Panc1 (cell line): ENCODE results near the gene GAGE13. TPM values are rescaled to one million over a fixed set of nuclear protein-coding genes. Genes with fewer than 3 reads are reported as not detected.
"Not testable (repeated sequence)": the region's sequence is repeated elsewhere in the genome, so short reads cannot be mapped to it uniquely, and the experiment has no call there.

Experiments used
- ATAC-seq: fragments of 200-7000 bp; cut with Tn5 transposase; 2 replicates; pipeline ENCODE4 v1.9.1; 2020; ENCODE audit warnings: mild to moderate bottlenecking, moderate library complexity
- BruUV-seq: library from RNA; stranded (reverse); fragments of 400-500 nt; replicated peaks from 2 replicates; lab custom pipeline; 2021; lab: Mats Ljungman, UMichigan
- CTCF ChIA-PET: fragments of 300-600 bp; sonication (Branson Sonifier 250); formaldehyde crosslinking; loops from one replicate; lab custom pipeline; 2022; ENCODE audit warnings: antibody characterized with exemption; lab: Charles Lee
- POLR2A ChIA-PET: fragments of 300-600 bp; sonication (Branson Sonifier 250); formaldehyde crosslinking; loops from one replicate; lab custom pipeline; 2022; ENCODE audit warnings: antibody characterized with exemption; lab: Charles Lee
- DNase-seq: peaks from one replicate; pipeline ENCODE4 v3.0.0-alpha.2; 2010; ENCODE audit warnings: low read depth, low spot score
- H3K27ac ChIP-seq: 2 replicates; pipeline ENCODE4 v1.5.1; 2011; ENCODE audit warnings: mild to moderate bottlenecking, low read length, inconsistent platforms
- H3K27me3 ChIP-seq: fragments of 200-500 bp; sonication (Bioruptor generic); 2 replicates; pipeline ENCODE4 v1.6.0; 2014; ENCODE audit warnings: low read length, inconsistent platforms; ENCODE audit not compliant: control insufficient read depth, insufficient read depth
- H3K36me3 ChIP-seq: fragments of 200-500 bp; sonication (Bioruptor generic); 2 replicates; pipeline ENCODE4 v1.5.1; 2014; ENCODE audit warnings: inconsistent platforms, mild to moderate bottlenecking, low read length, moderate library complexity; ENCODE audit not compliant: control insufficient read depth, insufficient read depth
- H3K4me1 ChIP-seq: 2 replicates; pipeline ENCODE4 v1.5.1; 2011; ENCODE audit warnings: inconsistent platforms, mild to moderate bottlenecking, low read length, moderate library complexity; ENCODE audit not compliant: control insufficient read depth, insufficient read depth
- H3K4me3 ChIP-seq, 2 experiments: 2 replicates each; pipeline ENCODE4 v1.5.1; 2011 to 2012; ENCODE audit warnings: low read depth in 2 of 2, low read length in 2 of 2, mild to moderate bottlenecking in 2 of 2, inconsistent platforms in 1 of 2, moderate library complexity in 1 of 2
- H3K9me3 ChIP-seq: fragments of 200-500 bp; sonication (Bioruptor generic); 2 replicates; pipeline ENCODE4 v1.5.1; 2014; ENCODE audit warnings: low read depth, mild to moderate bottlenecking, inconsistent platforms, low read length, moderate library complexity; ENCODE audit not compliant: control insufficient read depth, insufficient read depth
- POLR2AphosphoS5 ChIP-seq: IDR thresholded peaks from 2 replicates; pipeline ENCODE4 v1.6.1; 2012; ENCODE audit warnings: mild to moderate bottlenecking, low read depth, low read length, moderate library complexity
- SIN3A ChIP-seq: IDR thresholded peaks from 2 replicates; pipeline ENCODE4 v1.6.1; 2012; ENCODE audit warnings: low read depth, mild to moderate bottlenecking, low read length, moderate library complexity, borderline replicate concordance; ENCODE audit not compliant: insufficient read depth
- TCF7L2 ChIP-seq: IDR thresholded peaks from 2 replicates; pipeline ENCODE4 v1.6.1; 2011; ENCODE audit warnings: mild to moderate bottlenecking, low read depth, low read length, inconsistent platforms
- in situ Hi-C: cut with HindIII; loops from 2 replicates; pipeline ENCODE4 v1.10.0; 2016; ENCODE audit warnings: low sequenced_read_pairs, low pct_unique_long_range_greater_than_20kb
- intact Hi-C: fragments of 100-400 bp; cut with micrococcal nuclease; formaldehyde crosslinking; loops from one replicate; pipeline ENCODE4 v1.10.0; 2022; ENCODE audit not compliant: unreplicated experiment
- total RNA-seq: library from RNA; stranded (reverse); gene quantifications from one replicate; pipeline ENCODE4 v1.2.1, GENCODE V29; 2021; ENCODE audit not compliant: unreplicated experiment
- TF ChIP-seq, protein P1 (sequence below): fragments of 450-650 bp; IDR thresholded peaks from 2 replicates; pipeline ENCODE4 v1.5.1; 2017; ENCODE audit warnings: mild to moderate bottlenecking
- TF ChIP-seq, protein P2 (sequence below), 2 experiments: IDR thresholded peaks; 2 replicates each; pipeline ENCODE4 v1.6.1; 2011 to 2012; ENCODE audit warnings: low read depth in 2 of 2, control low read depth in 1 of 2, low read length in 1 of 2, mild to moderate bottlenecking in 1 of 2, moderate library complexity in 1 of 2; ENCODE audit not compliant: insufficient read depth in 1 of 2

The GAGE13 gene
- total RNA-seq, 1 experiment from 2014 or later: not detected

DNA sequence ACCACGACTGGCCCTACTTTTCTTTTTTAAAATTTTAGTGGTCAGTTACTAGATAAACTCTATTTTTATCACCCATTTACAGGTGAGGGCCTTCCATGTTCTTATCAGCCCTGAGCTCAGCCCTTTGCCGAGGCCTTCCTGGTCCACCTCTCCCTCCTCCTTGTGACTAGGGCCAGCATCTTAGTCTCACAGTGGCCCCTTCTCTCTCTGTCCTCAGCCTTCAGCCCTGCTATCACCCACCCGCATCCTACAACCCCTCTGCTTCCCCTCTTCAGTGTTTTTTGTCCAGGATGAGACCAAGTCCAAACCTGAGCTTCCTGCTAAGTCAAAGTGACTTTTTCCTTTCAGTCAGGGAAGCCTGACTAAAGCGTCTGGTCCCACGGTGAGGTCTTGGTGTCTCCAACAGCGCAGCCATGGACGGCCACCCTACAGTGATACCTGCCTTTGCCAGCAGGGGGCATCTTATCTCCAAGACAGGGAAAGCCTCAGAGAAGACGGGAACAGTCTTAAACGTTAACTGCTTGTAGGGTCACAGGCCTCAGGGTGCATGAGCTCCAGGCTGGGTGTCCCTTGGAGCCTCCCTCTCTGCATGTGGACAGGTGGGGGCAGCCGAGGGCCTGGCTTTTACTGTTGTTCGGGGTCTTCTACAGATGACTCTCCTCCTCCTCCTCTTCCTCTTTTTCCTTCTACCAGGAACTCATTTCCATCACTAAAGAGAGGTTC lies 39.6 kb upstream of the GAGE13 start:
- intact Hi-C loops: loop anchor here (1.0 kb wide), 1 partner anchor 463 kb away; no protein-coding TSS in a partner anchor
- Histone ChIP-seq H3K27me3 (no peaks in the 10 kb centered on the region), H3K9me3 (no peaks in the 10 kb centered on the region), H3K4me3 (no peak overlapping the region), H3K27ac (no peak overlapping the region), H3K36me3 (no peaks in the 10 kb centered on the region), H3K4me1 (no peaks in the 10 kb centered on the region)
- ATAC-seq (peak; percentile 91), DNase-seq (peak; percentile 28)
- ChIA-PET CTCF (interaction anchor here (1.1 kb wide), 1 partner anchor 23 kb away, joined by 3 read pairs; no protein-coding TSS in a partner anchor), POLR2A (no interaction called here)
- BruUV-seq: no TSS peak
- TF ChIP-seq, protein P1, sequence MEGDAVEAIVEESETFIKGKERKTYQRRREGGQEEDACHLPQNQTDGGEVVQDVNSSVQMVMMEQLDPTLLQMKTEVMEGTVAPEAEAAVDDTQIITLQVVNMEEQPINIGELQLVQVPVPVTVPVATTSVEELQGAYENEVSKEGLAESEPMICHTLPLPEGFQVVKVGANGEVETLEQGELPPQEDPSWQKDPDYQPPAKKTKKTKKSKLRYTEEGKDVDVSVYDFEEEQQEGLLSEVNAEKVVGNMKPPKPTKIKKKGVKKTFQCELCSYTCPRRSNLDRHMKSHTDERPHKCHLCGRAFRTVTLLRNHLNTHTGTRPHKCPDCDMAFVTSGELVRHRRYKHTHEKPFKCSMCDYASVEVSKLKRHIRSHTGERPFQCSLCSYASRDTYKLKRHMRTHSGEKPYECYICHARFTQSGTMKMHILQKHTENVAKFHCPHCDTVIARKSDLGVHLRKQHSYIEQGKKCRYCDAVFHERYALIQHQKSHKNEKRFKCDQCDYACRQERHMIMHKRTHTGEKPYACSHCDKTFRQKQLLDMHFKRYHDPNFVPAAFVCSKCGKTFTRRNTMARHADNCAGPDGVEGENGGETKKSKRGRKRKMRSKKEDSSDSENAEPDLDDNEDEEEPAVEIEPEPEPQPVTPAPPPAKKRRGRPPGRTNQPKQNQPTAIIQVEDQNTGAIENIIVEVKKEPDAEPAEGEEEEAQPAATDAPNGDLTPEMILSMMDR: peak; percentile 85
- TF ChIP-seq SIN3A (no peak), POLR2AphosphoS5 (no peak)
- in situ Hi-C loops: no loop called here

DNA sequence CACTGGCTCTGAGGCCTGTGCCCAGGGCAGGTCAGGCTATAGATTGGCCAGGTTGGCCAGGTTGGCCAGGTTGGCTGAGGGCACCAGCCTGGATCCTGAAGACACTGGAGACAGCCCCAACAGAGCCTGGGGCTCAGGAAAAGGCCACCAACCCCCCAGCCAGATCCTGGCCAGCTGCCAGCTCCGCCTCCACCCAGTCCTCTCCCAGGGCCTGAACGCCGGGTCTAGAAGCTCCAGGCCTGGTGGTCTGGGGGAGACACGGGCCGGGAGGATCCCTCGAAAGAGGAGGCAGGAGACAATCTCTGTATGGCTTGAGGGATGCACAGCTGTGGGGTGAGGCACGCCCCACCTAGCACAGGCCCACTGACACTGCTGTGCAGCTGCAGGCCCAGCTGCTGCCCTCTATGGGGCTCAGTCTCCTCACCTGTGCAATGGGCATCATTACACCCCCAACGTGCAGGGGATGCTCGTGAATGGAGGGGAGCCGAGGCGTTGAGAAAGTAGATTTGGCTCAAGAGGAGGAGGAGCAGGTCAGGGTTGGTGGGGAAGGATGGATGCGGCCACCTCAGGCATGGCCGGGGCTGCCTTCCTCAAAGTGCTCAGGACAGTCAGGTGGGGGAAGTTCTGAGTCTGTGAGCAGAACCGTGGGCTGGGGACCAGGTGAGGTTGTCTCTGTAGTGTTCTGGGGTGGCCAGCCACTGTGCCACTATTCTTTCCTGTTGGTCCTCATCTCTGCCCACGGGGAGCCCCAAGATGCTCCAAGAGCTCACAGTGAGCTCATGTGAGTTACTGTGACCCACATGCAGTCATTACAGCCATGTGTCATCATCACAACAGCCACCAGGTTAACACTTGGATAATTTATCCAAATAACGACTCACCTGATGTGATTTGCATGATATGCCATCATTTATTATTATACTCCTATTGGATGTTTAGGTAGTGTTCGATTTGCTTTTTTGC lies 38.7 kb upstream of the GAGE13 start:
- Histone ChIP-seq H3K27me3 (no peaks in the 10 kb centered on the region), H3K4me3 (no peak overlapping the region), H3K36me3 (no peaks in the 10 kb centered on the region), H3K9me3 (no peaks in the 10 kb centered on the region), H3K4me1 (no peaks in the 10 kb centered on the region), H3K27ac (no peak overlapping the region)
- intact Hi-C loops: loop anchor here (1.0 kb wide), 1 partner anchor 462 kb away; no protein-coding TSS in a partner anchor
- TF ChIP-seq SIN3A (no peak), TCF7L2 (no peak), POLR2AphosphoS5 (no peak)
- TF ChIP-seq, protein P2, sequence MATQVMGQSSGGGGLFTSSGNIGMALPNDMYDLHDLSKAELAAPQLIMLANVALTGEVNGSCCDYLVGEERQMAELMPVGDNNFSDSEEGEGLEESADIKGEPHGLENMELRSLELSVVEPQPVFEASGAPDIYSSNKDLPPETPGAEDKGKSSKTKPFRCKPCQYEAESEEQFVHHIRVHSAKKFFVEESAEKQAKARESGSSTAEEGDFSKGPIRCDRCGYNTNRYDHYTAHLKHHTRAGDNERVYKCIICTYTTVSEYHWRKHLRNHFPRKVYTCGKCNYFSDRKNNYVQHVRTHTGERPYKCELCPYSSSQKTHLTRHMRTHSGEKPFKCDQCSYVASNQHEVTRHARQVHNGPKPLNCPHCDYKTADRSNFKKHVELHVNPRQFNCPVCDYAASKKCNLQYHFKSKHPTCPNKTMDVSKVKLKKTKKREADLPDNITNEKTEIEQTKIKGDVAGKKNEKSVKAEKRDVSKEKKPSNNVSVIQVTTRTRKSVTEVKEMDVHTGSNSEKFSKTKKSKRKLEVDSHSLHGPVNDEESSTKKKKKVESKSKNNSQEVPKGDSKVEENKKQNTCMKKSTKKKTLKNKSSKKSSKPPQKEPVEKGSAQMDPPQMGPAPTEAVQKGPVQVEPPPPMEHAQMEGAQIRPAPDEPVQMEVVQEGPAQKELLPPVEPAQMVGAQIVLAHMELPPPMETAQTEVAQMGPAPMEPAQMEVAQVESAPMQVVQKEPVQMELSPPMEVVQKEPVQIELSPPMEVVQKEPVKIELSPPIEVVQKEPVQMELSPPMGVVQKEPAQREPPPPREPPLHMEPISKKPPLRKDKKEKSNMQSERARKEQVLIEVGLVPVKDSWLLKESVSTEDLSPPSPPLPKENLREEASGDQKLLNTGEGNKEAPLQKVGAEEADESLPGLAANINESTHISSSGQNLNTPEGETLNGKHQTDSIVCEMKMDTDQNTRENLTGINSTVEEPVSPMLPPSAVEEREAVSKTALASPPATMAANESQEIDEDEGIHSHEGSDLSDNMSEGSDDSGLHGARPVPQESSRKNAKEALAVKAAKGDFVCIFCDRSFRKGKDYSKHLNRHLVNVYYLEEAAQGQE (IDR thresholded peaks at IDR 0.05; ENCODE audit: insufficient read depth in 1 of 2, low read depth in 2 of 2, low read length in 1 of 2): no peak
- TF ChIP-seq, protein P1: no peak
- in situ Hi-C loops: no loop called here
- DNase-seq (no peak), ATAC-seq (peak; percentile 22; the same call in 1 of the 2 replicates)
- no TSS peak for BruUV-seq
- ChIA-PET CTCF (interaction anchor here (1.1 kb wide), 1 partner anchor 24 kb away, joined by 3 read pairs; no protein-coding TSS in a partner anchor), POLR2A (no interaction called here)

DNA sequence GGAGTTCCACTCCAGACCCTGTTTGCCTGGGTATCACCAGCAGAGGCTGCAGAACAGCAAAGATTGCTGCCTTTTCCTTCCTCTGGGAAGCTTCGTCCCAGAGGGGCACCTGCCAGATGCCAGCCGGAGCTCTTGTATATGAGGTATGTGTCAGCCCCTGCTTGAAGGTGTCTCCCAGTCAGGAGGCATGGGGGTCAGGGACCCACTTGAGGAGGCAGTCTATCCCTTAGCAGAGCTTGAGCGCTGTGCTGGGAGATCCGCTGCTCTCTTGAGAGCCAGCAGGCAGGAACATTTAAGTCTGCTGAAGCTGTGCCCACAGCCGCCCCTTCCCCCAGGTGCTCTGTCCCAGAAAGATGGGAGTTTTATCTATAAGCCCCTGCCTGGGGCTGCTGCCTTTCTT lies 32.1 kb upstream of the GAGE13 start:
- BruUV-seq, H3K9me3 ChIP-seq, DNase-seq, H3K36me3 ChIP-seq, POLR2A ChIA-PET, CTCF ChIA-PET, H3K27me3 ChIP-seq, in situ Hi-C loops, ATAC-seq, H3K27ac ChIP-seq, intact Hi-C loops, H3K4me3 ChIP-seq, H3K4me1 ChIP-seq: not testable (repeated sequence)
